GM12891 (cell line): ENCODE data around the gene POLR1H. TPM values are rescaled to one million over a fixed set of nuclear protein-coding genes. Genes with fewer than 3 reads are reported as not detected.
"Not testable (repeated sequence)": the region's sequence is repeated elsewhere in the genome, so short reads cannot be mapped to it uniquely, and the experiment has no call there.

Experiments used
- DNase-seq: peaks from one replicate; pipeline ENCODE4 v3.0.0; 2011; ENCODE audit warnings: low spot score; ENCODE audit not compliant: insufficient read length
- FAIRE-seq: peaks from 2 replicates; lab custom pipeline; 2011; peaks lifted over from hg19 to GRCh38; lab: Jason Lieb, UNC
- PAX5 ChIP-seq: IDR thresholded peaks from 2 replicates; pipeline ENCODE4 v1.6.1; 2011; ENCODE audit warnings: low read length, moderate library complexity, mild to moderate bottlenecking; ENCODE audit not compliant: insufficient read depth, severe bottlenecking
- POLR2A ChIP-seq: IDR thresholded peaks from 2 replicates; pipeline ENCODE4 v1.6.1; 2011; ENCODE audit warnings: low read depth, low read length, control low read depth
- POLR2AphosphoS5 ChIP-seq: IDR thresholded peaks from 2 replicates; pipeline ENCODE4 v1.6.1; 2011; ENCODE audit warnings: low read depth, low read length, control low read depth
- POU2F2 ChIP-seq: IDR thresholded peaks from 2 replicates; pipeline ENCODE4 v1.6.1; 2011; ENCODE audit warnings: low read depth, mild to moderate bottlenecking, control low read depth, low read length, moderate library complexity
- SPI1 ChIP-seq: IDR thresholded peaks from 2 replicates; pipeline ENCODE4 v1.6.1; 2011; ENCODE audit warnings: low read depth, low read length, control low read depth
- TAF1 ChIP-seq: IDR thresholded peaks from 2 replicates; pipeline ENCODE4 v1.6.1; 2011; ENCODE audit warnings: low read depth, low read length, control low read depth
- polyA plus RNA-seq: library from polyadenylated mRNA; unstranded; fragments of >200 nt; gene quantifications from one replicate; pipeline ENCODE4 v1.2.1, GENCODE V29; 2012; ENCODE audit warnings: low read depth, missing spikeins, inconsistent platforms; ENCODE audit not compliant: missing spikeins

POLR1H gene, protein sequence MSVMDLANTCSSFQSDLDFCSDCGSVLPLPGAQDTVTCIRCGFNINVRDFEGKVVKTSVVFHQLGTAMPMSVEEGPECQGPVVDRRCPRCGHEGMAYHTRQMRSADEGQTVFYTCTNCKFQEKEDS
- polyA plus RNA-seq: 41.2 TPM

DNA sequence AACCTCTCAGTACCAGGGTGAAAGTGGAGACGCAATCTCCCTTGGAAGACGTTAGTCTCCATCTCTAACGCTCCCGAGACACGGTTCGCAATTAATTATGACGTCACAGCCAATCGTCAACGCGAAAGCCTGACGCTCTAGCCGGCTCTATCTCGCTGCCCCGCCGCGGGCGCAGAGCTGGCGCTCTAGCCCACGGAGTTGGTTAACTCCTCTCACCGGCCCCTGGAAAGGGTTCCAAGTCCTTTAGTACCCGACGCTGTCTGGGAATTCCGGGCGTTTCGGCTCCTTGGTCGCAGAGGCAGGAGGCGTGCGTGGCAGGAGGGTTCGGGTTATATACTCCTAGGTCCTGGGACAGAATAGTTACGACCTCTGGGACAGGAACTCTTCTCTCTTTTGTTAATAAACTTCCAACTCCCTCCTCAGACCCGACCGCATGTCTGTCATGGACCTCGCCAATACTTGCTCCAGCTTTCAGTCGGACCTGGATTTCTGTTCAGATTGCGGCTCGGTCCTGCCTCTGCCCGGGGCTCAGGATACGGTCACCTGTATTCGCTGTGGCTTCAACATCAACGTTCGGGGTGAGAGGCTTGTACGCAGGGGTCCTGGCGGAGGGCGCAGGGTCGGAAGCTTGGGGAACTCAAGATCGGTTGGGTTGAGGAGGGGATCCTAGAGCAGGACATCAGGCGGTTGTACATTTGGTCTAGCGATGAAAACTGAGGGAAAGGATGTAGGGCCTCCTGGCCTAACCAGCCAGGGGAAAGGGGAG lies at the start of gene POLR1H:
Gene POLR1H (plus strand): TSS at position 174 of the 766 bp plus-strand sequence. CDS start 260 bp downstream, at position 434.
- TF ChIP-seq POU2F2 (peak; percentile 82), POLR2AphosphoS5 (peak; percentile 91), TAF1 (peak; percentile 93), POLR2A (peak; percentile 96), PAX5 (no peak), SPI1 (no peak)
- FAIRE-seq: peak; percentile 94
- peak; percentile 68 for DNase-seq

DNA sequence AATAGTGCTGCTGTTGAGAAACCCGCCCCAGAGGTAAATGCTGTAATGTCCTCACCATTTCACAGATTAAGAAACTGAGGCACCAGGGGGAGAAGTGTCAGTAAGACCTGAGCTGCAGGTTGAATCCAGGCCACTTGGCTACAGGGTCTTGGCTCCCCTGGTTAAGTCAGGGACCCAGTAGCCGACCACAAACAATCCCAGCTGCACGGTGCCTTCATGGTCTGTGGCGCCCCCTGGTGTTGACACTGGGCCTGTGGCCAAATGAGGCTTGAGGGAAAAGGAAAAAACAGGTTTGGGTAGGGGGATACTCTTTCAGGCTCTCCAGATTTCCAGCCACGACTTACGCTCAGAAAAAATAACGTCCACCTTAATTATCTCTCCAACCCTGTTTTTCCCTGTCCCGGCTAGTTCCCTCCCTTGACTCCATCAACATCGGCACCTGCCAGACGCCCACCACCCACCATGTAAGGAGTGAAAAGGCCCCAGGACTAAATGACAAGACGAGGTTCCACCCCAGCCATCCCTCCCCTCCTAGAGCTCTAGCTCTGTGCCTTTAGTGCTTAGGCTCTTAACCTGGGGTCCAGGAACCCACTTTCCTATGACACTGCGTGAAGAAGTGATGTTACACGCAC lies 47.7 kb upstream of the POLR1H start:
- DNase-seq (no peak), FAIRE-seq (peak; percentile 20)
- TF ChIP-seq POLR2AphosphoS5: no peak
- no peak for TF ChIP-seq PAX5
- no peak for TF ChIP-seq POLR2A
- TF ChIP-seq POU2F2: no peak
- TF ChIP-seq SPI1: no peak
- TF ChIP-seq TAF1: no peak

DNA sequence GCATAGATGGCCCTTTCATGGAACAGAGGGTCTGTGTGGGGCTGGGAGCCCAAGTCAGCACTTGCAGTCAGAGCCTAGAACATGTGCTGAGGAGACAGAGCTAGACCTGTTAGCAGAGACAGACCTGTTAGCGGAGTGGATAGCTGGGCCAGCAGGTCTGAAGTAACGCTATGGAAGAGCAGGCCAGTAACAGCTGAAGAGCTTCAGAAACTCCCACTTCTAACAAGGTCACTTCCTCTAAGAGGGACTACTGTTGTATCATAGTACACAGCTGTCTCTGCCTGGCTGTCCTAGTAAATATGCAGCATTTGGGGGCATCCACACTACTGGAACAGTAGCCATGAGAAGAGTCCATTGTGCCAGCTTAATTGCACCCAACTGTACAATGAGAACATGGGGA lies 41.2 kb upstream of the POLR1H start:
- no peak for TF ChIP-seq POU2F2
- no peak for DNase-seq
- no peak for FAIRE-seq

DNA sequence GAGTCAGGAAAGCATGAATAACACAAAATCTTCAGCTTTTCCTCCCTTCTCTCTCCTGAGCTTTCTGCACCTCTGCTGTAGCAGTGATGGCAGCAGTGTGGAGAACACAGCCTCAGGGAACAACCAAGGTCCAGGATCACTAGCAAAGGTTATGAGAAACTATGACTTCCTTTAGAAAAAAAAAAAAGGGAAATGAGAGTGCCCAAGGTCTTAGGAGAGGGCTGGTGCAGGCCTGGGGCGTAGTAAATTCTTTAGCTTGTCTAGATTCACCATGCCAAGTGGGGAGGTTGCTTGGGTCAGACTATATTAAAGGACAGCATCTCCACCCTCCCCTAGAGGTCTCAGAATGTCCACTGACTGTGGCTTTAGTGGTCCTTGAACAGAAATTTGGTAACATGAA lies 40.4 kb upstream of the POLR1H start:
- FAIRE-seq (no peak), DNase-seq (no peak)
- no peak for TF ChIP-seq POU2F2
- TF ChIP-seq PAX5: no peak
- no peak for TF ChIP-seq POLR2A
- TF ChIP-seq SPI1: peak; percentile 59

DNA sequence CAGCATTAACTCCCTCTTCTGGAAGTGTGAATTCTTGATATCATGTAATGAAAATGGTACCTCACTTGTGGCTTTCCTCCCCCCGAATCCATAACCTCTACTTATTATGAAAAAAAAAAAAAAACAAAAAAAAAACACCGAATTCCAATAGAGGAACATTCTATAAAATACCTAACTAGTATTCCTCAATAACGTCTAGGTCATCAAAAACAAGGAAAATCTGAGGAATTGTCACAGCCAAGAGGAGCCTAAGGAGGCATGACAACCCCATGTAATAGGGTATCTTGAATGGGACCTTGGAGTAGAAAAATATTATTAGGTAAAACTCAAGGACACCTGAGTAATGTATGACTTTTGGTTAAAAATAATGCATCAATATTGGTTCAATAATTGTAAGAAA lies 38.9 kb upstream of the POLR1H start:
- DNase-seq (no peak), FAIRE-seq (no peak)
- TF ChIP-seq POU2F2 (no peak), SPI1 (no peak), POLR2AphosphoS5 (no peak), TAF1 (no peak), PAX5 (no peak), POLR2A (no peak)

DNA sequence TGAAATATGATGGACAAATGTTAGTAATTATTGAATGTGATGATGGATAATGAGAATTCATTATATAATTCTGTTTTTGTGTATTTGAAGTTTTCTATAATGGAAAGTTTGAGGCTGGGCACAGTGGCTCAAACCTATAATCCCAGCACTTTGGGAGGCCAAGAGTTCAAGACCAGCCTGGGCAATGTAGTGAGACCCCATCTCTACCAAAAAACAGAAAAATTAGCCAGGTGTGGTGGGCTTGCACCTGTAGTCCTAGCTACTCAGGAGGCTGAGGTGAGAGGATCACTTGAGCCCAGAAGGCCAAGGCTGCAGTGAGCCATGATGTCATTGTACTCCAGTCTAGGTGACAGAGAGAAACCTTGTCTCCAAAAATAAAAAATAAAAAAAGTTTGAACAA lies 38.4 kb upstream of the POLR1H start:
- DNase-seq, FAIRE-seq: not testable (repeated sequence)

DNA sequence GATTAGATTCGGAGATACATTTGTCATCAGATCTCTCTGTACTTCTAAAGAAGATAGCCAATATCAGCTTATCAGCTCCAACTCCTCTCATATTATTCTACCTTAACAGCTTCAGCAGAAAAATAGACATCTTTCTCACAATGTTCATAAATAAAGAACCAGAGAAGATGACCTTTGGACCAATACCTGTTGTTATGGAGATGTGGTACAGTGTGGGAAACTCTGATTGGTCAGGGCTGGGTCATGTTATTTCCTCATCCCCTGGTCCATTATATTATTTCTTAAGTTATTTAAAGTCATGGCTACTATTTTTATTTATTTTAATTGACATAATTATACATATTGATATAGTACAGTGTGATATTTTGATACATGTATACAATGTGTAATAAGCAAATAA lies 35.9 kb upstream of the POLR1H start:
- no peak for FAIRE-seq
- no peak for DNase-seq
- no peak for TF ChIP-seq PAX5
- no peak for TF ChIP-seq TAF1
- no peak for TF ChIP-seq POLR2AphosphoS5
- TF ChIP-seq POU2F2: no peak
- TF ChIP-seq SPI1: no peak
- TF ChIP-seq POLR2A: no peak

DNA sequence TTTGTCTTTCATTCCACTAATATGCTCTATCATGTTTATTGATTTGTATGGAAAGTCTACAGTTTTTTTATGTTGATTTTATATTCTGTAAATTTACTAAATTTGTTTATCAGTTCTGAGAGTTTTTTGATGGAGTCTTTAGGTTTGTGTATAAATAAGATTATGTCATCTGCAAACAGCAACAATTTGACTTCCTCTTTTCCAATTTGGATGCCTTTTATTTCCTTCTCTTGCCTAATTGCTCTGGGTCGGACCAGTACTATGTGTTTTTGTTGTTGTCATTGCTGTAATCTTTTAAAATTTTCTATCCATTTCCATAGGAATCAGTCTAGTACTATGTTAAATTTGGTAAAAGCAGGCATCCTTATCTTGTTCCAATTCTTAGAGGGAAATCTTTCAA lies 31.5 kb upstream of the POLR1H start:
- DNase-seq (no peak), FAIRE-seq (no peak)
- TF ChIP-seq SPI1 (0 out of 2 replicates have a peak, but pooled peaks have one; percentile 27), PAX5 (no peak)

DNA sequence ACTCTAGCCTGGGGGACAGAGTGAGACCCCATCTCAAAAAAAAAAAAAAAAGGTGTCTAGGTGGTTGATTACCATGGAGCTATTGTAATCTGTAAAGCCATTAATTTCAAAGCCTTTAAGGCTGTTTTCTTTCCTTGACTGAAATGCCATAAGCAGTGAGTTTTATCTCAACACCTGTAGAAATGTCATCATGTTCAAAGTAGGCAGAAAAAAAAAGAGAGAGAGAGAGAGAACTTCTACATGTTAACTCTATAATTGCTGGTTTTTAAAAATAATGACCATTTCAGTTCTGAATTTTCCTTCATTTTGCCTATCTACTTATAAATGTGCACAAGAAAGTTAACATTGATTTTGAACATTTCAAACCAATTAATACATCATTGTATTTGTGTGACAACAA lies 29.7 kb upstream of the POLR1H start:
- FAIRE-seq: no peak
- no peak for DNase-seq
- TF ChIP-seq POLR2A (no peak), TAF1 (no peak), PAX5 (no peak), POLR2AphosphoS5 (no peak), POU2F2 (no peak), SPI1 (no peak)

DNA sequence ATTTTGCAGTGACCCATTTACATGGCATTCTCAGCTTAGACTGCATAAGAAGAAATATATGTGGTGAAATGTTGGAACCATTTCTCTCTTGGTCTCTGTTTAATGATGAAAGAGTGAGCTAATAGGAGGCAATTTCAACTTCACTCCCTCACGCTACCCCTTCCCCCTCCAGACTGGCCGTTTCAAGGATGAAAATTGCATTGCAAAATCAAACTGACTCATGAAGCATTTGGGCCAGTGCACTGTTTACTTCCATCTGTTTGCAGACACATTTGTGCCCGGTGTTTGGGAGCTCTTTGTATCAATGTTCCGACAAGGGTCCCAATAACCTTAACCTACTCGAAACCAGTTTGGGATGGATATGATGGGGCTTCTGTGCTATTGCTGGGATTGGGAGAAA lies 27.6 kb upstream of the POLR1H start:
- FAIRE-seq, DNase-seq: not testable (repeated sequence)

DNA sequence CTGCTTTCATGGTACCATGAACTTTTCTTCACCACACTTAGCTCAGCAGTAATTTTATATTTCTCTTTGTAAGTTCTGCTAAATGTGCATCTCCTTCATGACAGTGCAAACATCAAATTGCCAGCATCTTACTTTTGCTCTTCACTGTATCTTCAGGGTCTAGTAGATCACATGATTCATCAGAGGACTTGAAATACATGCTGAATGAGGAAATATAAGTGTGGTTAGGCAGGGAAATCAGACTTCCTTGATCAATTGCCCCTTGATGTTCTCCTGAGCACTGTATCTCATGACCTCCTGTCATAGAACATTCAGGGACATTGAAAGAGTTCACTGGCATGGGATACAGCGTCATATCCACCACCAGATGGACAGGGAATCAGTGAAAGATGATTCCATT lies 25.3 kb upstream of the POLR1H start:
- FAIRE-seq: no peak

More for the DNA sequence above, 25.3 kb upstream of the POLR1H start:
- no peak for TF ChIP-seq TAF1
- TF ChIP-seq POLR2AphosphoS5: no peak
- TF ChIP-seq POU2F2: no peak
- TF ChIP-seq PAX5: no peak
- TF ChIP-seq POLR2A: no peak
- TF ChIP-seq SPI1: no peak
- DNase-seq: no peak
